PC-3 (cell line): ENCODE results near the gene UPB1. TPM values are rescaled to one million over a fixed set of nuclear protein-coding genes. Genes with fewer than 3 reads are reported as not detected.
A peak's percentile ranks its signal among the peaks of the same experiment; 100 is the strongest.

Experiments used
- ATAC-seq: fragments of 200-7000 bp; cut with Tn5 transposase; 2 replicates; pipeline ENCODE4 v1.9.1; 2020; ENCODE audit warnings: mild to moderate bottlenecking, moderate library complexity
- BruUV-seq: library from RNA; stranded (reverse); fragments of 400-500 nt; replicated peaks from 2 replicates; lab custom pipeline; 2021; lab: Mats Ljungman, UMichigan
- CTCF ChIA-PET: fragments of 300-600 bp; sonication (Branson Sonifier 250); formaldehyde crosslinking; loops from one replicate; lab custom pipeline; 2022; ENCODE audit warnings: antibody characterized with exemption; lab: Charles Lee
- POLR2A ChIA-PET: fragments of 300-600 bp; sonication (Branson Sonifier 250); formaldehyde crosslinking; loops from one replicate; lab custom pipeline; 2022; ENCODE audit warnings: antibody characterized with exemption; ENCODE audit not compliant: unreplicated experiment; lab: Charles Lee
- DNase-seq: peaks from one replicate; pipeline ENCODE4 v3.0.0-alpha.2; 2015
- H2AFZ ChIP-seq: fragments of 300-600 bp; sonication (generic); 2 replicates; pipeline ENCODE4 v1.6.0; 2016; ENCODE audit warnings: antibody characterized with exemption, low read length
- H3F3A ChIP-seq: fragments of 300-600 bp; sonication (generic); one replicate; pipeline ENCODE4 v1.6.0; 2017; ENCODE audit warnings: antibody characterized with exemption, low read length, control low read depth, mild to moderate bottlenecking; ENCODE audit not compliant: unreplicated experiment
- H3K27ac ChIP-seq: fragments of 300-600 bp; sonication (generic); 2 replicates; pipeline ENCODE4 v1.5.1; 2016; ENCODE audit warnings: mild to moderate bottlenecking, low read length
- H3K27me3 ChIP-seq: fragments of 300-600 bp; sonication (generic); 2 replicates; pipeline ENCODE4 v1.6.1; 2016; ENCODE audit warnings: low read length, mixed read lengths
- H3K36me3 ChIP-seq: fragments of 300-600 bp; sonication (generic); 2 replicates; pipeline ENCODE4 v1.6.1; 2016; ENCODE audit warnings: low read depth, mixed run types, low read length, mixed read lengths
- H3K4me1 ChIP-seq: fragments of 300-600 bp; sonication (generic); 2 replicates; pipeline ENCODE4 v1.5.1; 2016; ENCODE audit warnings: low read length; ENCODE audit not compliant: insufficient read depth
- H3K4me2 ChIP-seq: fragments of 300-600 bp; sonication (generic); 2 replicates; pipeline ENCODE4 v1.6.0; 2016; ENCODE audit warnings: low read length
- H3K4me3 ChIP-seq: fragments of 300-600 bp; sonication (generic); 2 replicates; pipeline ENCODE4 v1.5.1; 2016; ENCODE audit warnings: mild to moderate bottlenecking, low read length, mixed read lengths
- H3K79me2 ChIP-seq: fragments of 300-600 bp; sonication (generic); 2 replicates; pipeline ENCODE4 v1.6.1; 2017; ENCODE audit warnings: low read length, mixed read lengths
- H3K9ac ChIP-seq: fragments of 300-600 bp; sonication (generic); 2 replicates; pipeline ENCODE4 v1.6.0; 2016; ENCODE audit warnings: mild to moderate bottlenecking, low read length
- H3K9me2 ChIP-seq: fragments of 300-600 bp; sonication (generic); replicated peaks from 2 replicates; pipeline ENCODE4 v1.6.1; 2016; ENCODE audit warnings: mixed run types, low read length, mixed read lengths
- H3K9me3 ChIP-seq: fragments of 300-600 bp; sonication (generic); 2 replicates; pipeline ENCODE4 v1.6.1; 2016; ENCODE audit warnings: low read length, mixed read lengths
- H4K20me1 ChIP-seq: fragments of 300-600 bp; sonication (generic); 2 replicates; pipeline ENCODE4 v1.6.1; 2016; ENCODE audit warnings: low read length, mixed read lengths
- CTCF ChIP-seq: fragments of 300-600 bp; sonication (generic); conservative IDR thresholded peaks from 2 replicates; pipeline ENCODE4 v1.5.1; 2017; ENCODE audit warnings: antibody characterized with exemption, low read depth, mild to moderate bottlenecking, low read length
- EZH2 ChIP-seq: fragments of 300-600 bp; sonication (generic); IDR thresholded peaks from one replicate; pipeline ENCODE4 v1.6.1; 2017; ENCODE audit warnings: antibody characterized with exemption, mild to moderate bottlenecking, low read length; ENCODE audit not compliant: unreplicated experiment
- EZH2phosphoT487 ChIP-seq: fragments of 300-600 bp; sonication (generic); IDR thresholded peaks from 2 replicates; pipeline ENCODE4 v1.6.1; 2018; ENCODE audit warnings: mild to moderate bottlenecking, antibody characterized with exemption, low read length, borderline replicate concordance
- intact Hi-C: fragments of 100-400 bp; cut with micrococcal nuclease; formaldehyde crosslinking; loops from 2 replicates; pipeline ENCODE4 v1.9.0; 2023
- total RNA-seq: library from RNA; depleted of rRNA; stranded (reverse); fragments of >200 nt; gene quantifications from 2 replicates; pipeline ENCODE4 v1.2.3, GENCODE V29; 2014

UPB1 gene
- total RNA-seq, 1 experiment from 2014 or later, result 0.29 TPM

GRCh38 chr22:24543679-24544243 is 48.6 kb downstream of the UPB1 start:
- Histone ChIP-seq H3K4me3 (no peak overlapping the region), H3K9me3 (no peaks in the 10 kb centered on the region), H3K9me2 (no peaks in the 10 kb centered on the region), H3K36me3 (peaks cover 8% of the 10 kb centered on the region; the same call in 1 of the 2 replicates), H3K27ac (no peak overlapping the region), H4K20me1 (no peaks in the 10 kb centered on the region), H3K27me3 (no peaks in the 10 kb centered on the region), H3K79me2 (no peaks in the 10 kb centered on the region), H3K4me1 (no peaks in the 10 kb centered on the region), H3K9ac (no peak overlapping the region), H3F3A (no peaks in the 10 kb centered on the region), H2AFZ (no peak overlapping the region), H3K4me2 (no peak overlapping the region)
- BruUV-seq, result no TSS peak
- intact Hi-C loops, result no loop called here
- ATAC-seq (no peak), DNase-seq (no peak)
- TF ChIP-seq CTCF (no peak), EZH2 (no peak), EZH2phosphoT487 (no peak)
- POLR2A ChIA-PET, result no interaction called here
- CTCF ChIA-PET, result no interaction called here

- H3K27ac ChIP-seq, result no peak overlapping the region
- intact Hi-C loops, result no loop called here
- H3K79me2 ChIP-seq, result peaks cover 33% of the 10 kb centered on the region
- no peak overlapping the region for H2AFZ ChIP-seq
- no peak overlapping the region for H3K9ac ChIP-seq
- BruUV-seq, result no TSS peak
- no peaks in the 10 kb centered on the region for H3K9me2 ChIP-seq
- H3K27me3 ChIP-seq, result no peaks in the 10 kb centered on the region
- H4K20me1 ChIP-seq, result no peaks in the 10 kb centered on the region
- H3K9me3 ChIP-seq, result no peaks in the 10 kb centered on the region
- H3F3A ChIP-seq, result no peaks in the 10 kb centered on the region
- no peaks in the 10 kb centered on the region; the same call in 1 of the 2 replicates for H3K36me3 ChIP-seq
- ChIA-PET CTCF (no interaction called here), POLR2A (no interaction called here)
- TF ChIP-seq EZH2, result no peak
- no peak for TF ChIP-seq EZH2phosphoT487
- no peak for TF ChIP-seq CTCF
- ATAC-seq (no peak), DNase-seq (no peak)
- H3K4me1 ChIP-seq, result peaks cover 4% of the 10 kb centered on the region
- no peak overlapping the region for H3K4me2 ChIP-seq
- H3K4me3 ChIP-seq, result no peak overlapping the region
Observed at GRCh38 chr22:24548812-24549211, 53.7 kb downstream of the UPB1 start.

GRCh38 chr22:24550028-24550901 is 55.1 kb downstream of the UPB1 start:
- Histone ChIP-seq H3K9me3 (no peaks in the 10 kb centered on the region), H3K27me3 (no peaks in the 10 kb centered on the region), H4K20me1 (no peaks in the 10 kb centered on the region), H3K4me2 (no peak overlapping the region), H2AFZ (no peak overlapping the region), H3K4me3 (no peak overlapping the region), H3K79me2 (peaks cover 44% of the 10 kb centered on the region), H3K9ac (no peak overlapping the region), H3K27ac (peak overlapping the region; percentile 25; the same call in 1 of the 2 replicates), H3F3A (no peaks in the 10 kb centered on the region), H3K4me1 (peaks cover 8% of the 10 kb centered on the region), H3K36me3 (no peaks in the 10 kb centered on the region), H3K9me2 (no peaks in the 10 kb centered on the region)
- TF ChIP-seq EZH2phosphoT487 (no peak), CTCF (no peak), EZH2 (no peak)
- CTCF ChIA-PET, result no interaction called here
- ATAC-seq (no peak), DNase-seq (no peak)
- POLR2A ChIA-PET, result no interaction called here
- no TSS peak for BruUV-seq
- intact Hi-C loops, result no loop called here
